GM19467 (cell line): Measurements from ENCODE around the gene KRTAP10-12.

ENCODE experiments used
- ATAC-seq: cut with Tn5 transposase; IDR thresholded peaks from one replicate; pipeline ENCODE4 v1.9.1; 2021; ENCODE audit warnings: mild to moderate bottlenecking, moderate library complexity; ENCODE audit not compliant: unreplicated experiment

The KRTAP10-12 gene

DNA sequence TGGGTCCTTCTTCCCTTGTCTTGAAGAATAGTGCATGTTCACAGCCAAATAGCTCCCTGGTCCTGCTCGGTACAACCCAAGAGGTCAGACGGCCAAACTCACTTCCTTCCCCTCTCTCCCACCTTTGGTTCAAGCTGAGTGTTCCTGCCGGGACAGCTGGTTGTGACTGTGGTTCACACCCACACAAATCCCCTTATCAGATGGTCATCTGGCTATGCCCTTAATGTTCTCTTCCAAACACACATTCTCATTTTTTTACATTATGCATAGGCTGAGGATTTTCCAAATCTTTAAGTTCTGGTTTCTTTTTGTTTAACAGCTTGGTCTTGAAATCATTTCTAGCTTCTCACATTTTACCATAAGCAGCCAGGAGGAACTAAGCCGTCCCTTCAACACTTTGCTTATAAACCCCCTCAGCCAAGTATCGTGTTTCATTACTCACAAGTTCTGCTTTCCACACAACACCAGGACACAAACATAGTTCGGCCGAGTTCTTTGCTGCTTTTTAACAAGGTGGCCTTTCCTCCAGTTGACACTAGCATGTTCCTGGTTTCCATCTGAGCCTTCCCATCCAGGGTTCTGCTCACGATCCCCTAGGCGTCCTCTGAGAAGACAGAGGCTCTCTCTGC is 34.1 kb downstream of the KRTAP10-12 start:
- ATAC-seq, result no peak

GRCh38 chr21:44732263-44732662 is 35.3 kb downstream of the KRTAP10-12 start:
- no peak for ATAC-seq

GRCh38 chr21:44732956-44733355 is 36.0 kb downstream of the KRTAP10-12 start:
- no peak for ATAC-seq

GRCh38 chr21:44734026-44734745 is 37.2 kb downstream of the KRTAP10-12 start:
- ATAC-seq, result no peak

GRCh38 chr21:44734841-44735240 is 37.9 kb downstream of the KRTAP10-12 start:
- ATAC-seq, result no peak

GRCh38 chr21:44735821-44736220 is 38.8 kb downstream of the KRTAP10-12 start:
- ATAC-seq, result no peak

- ATAC-seq, result no peak
Measured at GRCh38 chr21:44736291-44737004, 39.5 kb downstream of the KRTAP10-12 start.

- no peak for ATAC-seq
Measured at GRCh38 chr21:44737706-44738354, 40.9 kb downstream of the KRTAP10-12 start.

GRCh38 chr21:44738621-44739020 is 41.6 kb downstream of the KRTAP10-12 start:
- no peak for ATAC-seq

GRCh38 chr21:44739316-44739715 is 42.3 kb downstream of the KRTAP10-12 start:
- ATAC-seq, result no peak

DNA sequence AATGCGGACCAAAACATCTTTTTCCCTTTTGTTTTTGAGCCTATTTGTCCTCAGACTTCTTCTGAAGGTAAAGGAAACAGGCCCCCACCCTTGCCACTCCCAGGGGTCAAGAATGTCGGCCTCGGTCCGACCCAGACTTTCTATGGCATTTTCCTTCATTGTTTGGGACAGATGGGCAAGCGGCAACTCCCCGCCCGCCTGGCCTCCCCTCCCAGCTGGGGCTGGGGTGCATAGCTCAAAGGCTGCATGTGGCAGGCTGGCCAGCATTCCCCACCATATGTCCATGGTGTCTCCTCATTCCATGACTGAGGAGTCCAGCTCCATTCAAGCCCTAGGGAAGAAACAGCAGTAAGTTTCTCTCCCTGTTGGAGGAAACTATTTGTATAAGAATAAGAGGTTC is 43.8 kb downstream of the KRTAP10-12 start:
- no peak for ATAC-seq

GRCh38 chr21:44741921-44742320 is 44.9 kb downstream of the KRTAP10-12 start:
- ATAC-seq, result no peak

DNA sequence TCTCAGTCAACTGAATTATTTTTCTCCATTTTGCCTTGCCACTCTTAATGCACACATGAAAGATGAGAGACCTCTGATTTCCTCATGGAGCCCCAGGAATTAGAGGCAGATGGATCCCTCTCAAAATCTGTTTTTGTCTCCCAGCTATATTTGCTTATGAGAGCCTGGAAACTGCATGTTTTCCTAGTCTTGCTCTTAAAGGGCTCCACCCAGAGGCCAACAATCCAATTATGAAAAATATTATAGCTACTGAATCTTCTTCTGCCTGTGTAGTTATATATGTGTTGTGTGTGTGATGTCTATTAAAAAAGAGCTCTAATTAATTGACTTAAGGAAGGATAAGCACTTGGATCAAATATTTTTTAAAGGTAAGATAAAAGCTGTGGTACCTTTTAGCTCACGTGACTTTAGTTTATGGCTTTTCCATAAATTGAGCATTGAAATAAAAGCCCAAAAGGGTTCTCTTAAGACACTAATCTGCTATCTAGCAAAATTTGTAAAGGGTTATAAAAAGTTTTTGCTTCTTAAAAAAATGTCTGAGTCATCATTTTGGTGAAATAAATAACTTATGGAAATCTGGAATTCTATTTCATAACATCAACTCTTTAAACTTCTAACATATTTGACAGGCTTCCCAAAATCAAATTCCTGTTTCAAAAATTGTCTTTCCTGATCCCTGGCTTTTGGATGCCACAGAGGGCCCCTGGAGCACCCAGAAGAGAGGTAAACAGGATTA is 45.6 kb downstream of the KRTAP10-12 start:
- no peak for ATAC-seq
